ENCODE data around the gene UBXN1.

GRCh38 chr11:62708392-62708791 is 29.5 kb upstream of the UBXN1 start:
- TF ChIP-seq CTCF (optimal IDR thresholded peaks at IDR 0.05 in 1 of 3, IDR thresholded peaks at IDR 0.05 in 1 of 3, conservative IDR thresholded peaks at IDR 0.05 in 1 of 3; ENCODE audit: extremely low read depth in 1 of 3, insufficient read depth in 2 of 3, low read length in 3 of 3) (no peak), EZH2 (IDR thresholded peaks at IDR 0.05; ENCODE audit: low read length) (no peak)

Data from keratinocyte (primary cell).